Measurements from ENCODE around the gene ITGA7. TPM values are rescaled to one million over a fixed set of nuclear protein-coding genes. Genes with fewer than 3 reads are reported as not detected.

Gene ITGA7
- total RNA-seq, 4 donors from 2014 or later, result 7.9 to 16.9 (median 9.8) TPM

DNA sequence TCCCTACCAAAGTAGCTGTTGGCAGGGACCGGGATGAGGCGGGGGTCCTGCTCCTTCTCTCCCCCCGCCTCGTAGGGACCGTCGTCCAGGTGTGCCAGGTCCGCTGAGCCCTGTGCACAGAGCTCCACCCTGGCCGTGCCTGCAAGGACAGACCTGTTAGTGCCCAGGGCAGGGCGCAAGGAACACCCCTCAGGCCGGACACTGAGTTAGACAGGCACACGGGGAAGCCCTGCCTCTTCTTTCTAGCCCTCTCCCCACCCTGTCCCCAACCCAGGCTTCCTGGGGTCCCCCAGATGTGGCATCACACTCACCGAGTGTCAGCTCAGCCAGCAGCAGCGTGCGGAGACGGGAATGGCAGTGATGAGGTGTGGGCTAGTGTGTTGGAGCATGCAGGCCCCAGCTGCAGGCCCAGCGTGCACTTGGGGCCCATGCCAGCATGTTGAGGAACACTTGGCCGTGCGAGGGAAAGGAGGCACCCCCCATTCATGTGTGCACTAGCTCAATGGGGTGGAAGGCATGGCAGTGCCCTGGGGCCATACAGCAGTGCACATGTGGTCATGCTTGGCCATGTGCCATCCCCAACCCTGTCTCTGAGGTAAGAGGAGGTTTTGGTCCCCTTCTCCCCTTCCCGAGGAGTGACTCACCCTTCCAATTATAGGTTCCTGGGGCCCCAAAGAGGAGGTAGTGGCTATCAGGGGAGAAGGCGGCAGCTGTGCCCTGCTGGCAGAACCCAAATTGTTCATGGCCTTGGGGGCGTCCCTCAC lies 7.3 kb downstream of the ITGA7 start:
- intact Hi-C loops (cut with DNase I), result no loop called here
- Histone ChIP-seq H3K9me3 (no peaks in the 10 kb centered on the region), H3K4me1 (no peaks in the 10 kb centered on the region), H3K4me3 (replicated peaks in 1 of 3) (no peak overlapping the region), H3K27ac (no peak overlapping the region), H3K36me3 (no peaks in the 10 kb centered on the region), H3K27me3 (no peaks in the 10 kb centered on the region)
- DNase-seq, result no peak
- 87 to 92% methylated on average over 16 to 19 of the region's 21 CpGs for WGBS, 2 donors
- TF ChIP-seq CTCF (IDR thresholded peaks at IDR 0.05), result no peak
- TF ChIP-seq POLR2A (IDR thresholded peaks at IDR 0.05), result no peak

GRCh38 chr12:55699471-55700055 lies 8.1 kb downstream of the ITGA7 start:
- Histone ChIP-seq H3K4me1 (no peaks in the 10 kb centered on the region), H3K27ac (no peak overlapping the region), H3K4me3 (replicated peaks in 1 of 3) (no peak overlapping the region), H3K27me3 (no peaks in the 10 kb centered on the region), H3K36me3 (no peaks in the 10 kb centered on the region), H3K9me3 (no peaks in the 10 kb centered on the region)
- DNase-seq, result no peak
- TF ChIP-seq POLR2A (IDR thresholded peaks at IDR 0.05) (no peak), CTCF (IDR thresholded peaks at IDR 0.05) (no peak)
- intact Hi-C loops (cut with DNase I), result no loop called here
- 78 to 85% methylated on average over 5 of the region's 5 CpGs for WGBS, 2 donors

GRCh38 chr12:55698965-55699364 lies 8.7 kb downstream of the ITGA7 start:
- H3K4me1 ChIP-seq, result no peaks in the 10 kb centered on the region

DNA sequence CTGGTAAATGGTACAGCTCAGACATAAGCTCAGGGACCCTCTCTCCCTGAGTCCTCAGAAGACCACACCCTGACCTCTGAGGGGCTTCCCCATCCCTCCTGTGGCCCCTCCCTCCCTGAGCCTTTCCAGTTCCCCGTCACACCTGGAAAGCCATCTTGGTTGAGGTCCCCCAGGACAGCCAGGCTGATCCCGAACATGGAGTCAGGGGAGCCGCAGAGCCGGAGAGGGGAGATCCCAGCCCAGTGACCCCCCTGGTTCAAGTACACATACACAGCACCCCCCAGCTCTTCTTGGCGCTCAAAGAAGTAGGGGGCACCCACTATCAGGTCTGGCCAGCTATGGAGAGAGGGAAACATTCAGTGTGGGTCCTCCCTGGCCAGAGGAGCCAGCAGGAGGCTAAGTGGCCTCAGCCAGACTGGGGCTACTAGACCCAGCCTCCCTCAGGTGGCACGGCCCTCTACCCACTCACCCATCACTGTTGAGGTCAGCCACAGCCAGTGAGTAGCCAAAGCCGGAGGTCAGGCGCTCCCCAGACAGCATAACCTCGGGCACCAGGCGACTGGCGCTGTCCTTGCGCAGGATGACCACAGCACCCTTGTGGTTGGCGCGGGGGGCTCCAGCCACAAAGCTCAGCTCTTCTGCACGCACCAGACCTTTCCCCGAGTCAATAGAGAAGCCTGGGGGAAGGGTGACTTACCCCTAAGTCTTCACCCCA lies 9.3 kb downstream of the ITGA7 start:
- 84 to 91% methylated on average over 5 to 8 of the region's 16 CpGs for WGBS, 2 donors
- H3K27ac ChIP-seq, result no peak overlapping the region
- no peaks in the 10 kb centered on the region for H3K27me3 ChIP-seq
- H3K9me3 ChIP-seq, result no peaks in the 10 kb centered on the region
- no peak overlapping the region for H3K4me3 ChIP-seq (replicated peaks in 1 of 3)
- DNase-seq, result no peak
- no peaks in the 10 kb centered on the region for H3K36me3 ChIP-seq
- no peaks in the 10 kb centered on the region for H3K4me1 ChIP-seq
- no peak for TF ChIP-seq POLR2A (IDR thresholded peaks at IDR 0.05)
- no peak for TF ChIP-seq CTCF (IDR thresholded peaks at IDR 0.05)
- intact Hi-C loops (cut with DNase I), result no loop called here

More at GRCh38 chr12:55698965-55699364, 8.7 kb downstream of the ITGA7 start:
- H3K9me3 ChIP-seq, result no peaks in the 10 kb centered on the region
- no peaks in the 10 kb centered on the region for H3K27me3 ChIP-seq
- TF ChIP-seq POLR2A (IDR thresholded peaks at IDR 0.05), result no peak
- H3K36me3 ChIP-seq, result no peaks in the 10 kb centered on the region
- 86 to 90% methylated on average over 1 of the region's 1 CpG for WGBS, 2 donors
- no peak overlapping the region for H3K27ac ChIP-seq
- no peak for DNase-seq
- intact Hi-C loops (cut with DNase I), result no loop called here
- no peak overlapping the region for H3K4me3 ChIP-seq (replicated peaks in 1 of 3)

GRCh38 chr12:55697686-55698085 lies 10.0 kb downstream of the ITGA7 start:
- no peaks in the 10 kb centered on the region for H3K27me3 ChIP-seq
- TF ChIP-seq CTCF (IDR thresholded peaks at IDR 0.05), result no peak
- no peak for TF ChIP-seq POLR2A (IDR thresholded peaks at IDR 0.05)
- no peaks in the 10 kb centered on the region for H3K36me3 ChIP-seq
- no peaks in the 10 kb centered on the region for H3K9me3 ChIP-seq
- intact Hi-C loops (cut with DNase I), result no loop called here
- 91% methylated on average over 7 of the region's 7 CpGs for WGBS, 2 donors
- H3K27ac ChIP-seq, result no peak overlapping the region
- no peaks in the 10 kb centered on the region for H3K4me1 ChIP-seq
- DNase-seq, result no peak
- no peak overlapping the region for H3K4me3 ChIP-seq (replicated peaks in 1 of 3)
